ENCODE results near the gene TOB2. TPM values are rescaled to one million over a fixed set of nuclear protein-coding genes. Genes with fewer than 3 reads are reported as not detected.
A peak's percentile ranks its signal among the peaks of the same experiment; 100 is the strongest.

TOB2 gene
- total RNA-seq, 2 donors from 2014 or later = 31.7 to 45.4 TPM

GRCh38 chr22:41429951-41430332, 16.7 kb downstream of the TOB2 start:
- no peaks in the 10 kb centered on the region for H3K27me3 Mint-ChIP-seq
- no peak for DNase-seq (ENCODE audit: low spot score)
- no peak overlapping the region for H3K4me3 Mint-ChIP-seq
- peaks cover 12% of the 10 kb centered on the region in 2 donors for H3K4me1 Mint-ChIP-seq (ENCODE audit: low read depth in 2 of 2)
- no peaks in the 10 kb centered on the region for H3K9me3 Mint-ChIP-seq
- peak overlapping the region in 1 of 2 donors; percentile 61 for H3K27ac Mint-ChIP-seq
- no peaks in the 10 kb centered on the region for H3K36me3 Mint-ChIP-seq
- no peak for ATAC-seq

DNA sequence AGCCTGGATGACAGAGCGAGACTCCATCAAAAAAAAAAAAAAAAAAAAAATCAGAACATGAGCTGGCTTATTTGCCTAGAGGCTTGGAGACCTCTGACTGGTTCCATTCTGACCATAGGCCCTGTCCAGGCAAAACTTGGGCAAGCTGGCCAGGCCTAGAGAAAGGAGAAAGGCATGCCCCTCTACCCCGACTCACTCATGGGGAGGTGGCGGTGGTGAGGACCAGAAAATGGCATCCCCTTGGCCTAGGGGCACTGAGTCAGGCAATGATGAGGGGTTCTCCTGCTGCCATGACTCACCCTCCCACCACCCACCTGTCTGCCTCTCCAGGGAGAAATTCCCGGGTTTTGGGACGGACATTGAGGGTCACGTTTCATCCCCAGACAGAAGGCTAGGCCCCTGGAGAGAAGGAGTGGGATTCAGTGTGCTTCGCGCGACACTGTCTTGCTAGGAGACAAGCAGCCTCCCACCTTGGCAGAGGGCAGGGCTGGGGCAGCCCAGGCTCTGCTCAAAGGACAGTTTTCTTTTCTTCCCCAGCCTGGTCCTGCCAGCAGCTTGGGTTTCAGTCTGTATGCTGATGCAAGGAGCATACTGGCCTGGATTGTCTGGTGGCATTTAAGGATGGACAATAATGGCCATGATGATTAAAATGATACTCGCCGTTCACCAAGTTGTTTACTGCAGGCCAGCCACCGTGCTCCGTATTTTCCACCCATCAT, 17.2 kb downstream of the TOB2 start:
- Mint-ChIP-seq H3K4me1 (ENCODE audit: low read depth in 2 of 2) (peaks cover 12% of the 10 kb centered on the region in 2 donors), H3K27ac (peak overlapping the region in 1 of 2 donors; percentile 61), H3K9me3 (no peaks in the 10 kb centered on the region), H3K36me3 (no peaks in the 10 kb centered on the region), H3K4me3 (no peak overlapping the region), H3K27me3 (no peaks in the 10 kb centered on the region)
- ATAC-seq (no peak), DNase-seq (ENCODE audit: low spot score) (no peak)

GRCh38 chr22:41425660-41426365, 20.8 kb downstream of the TOB2 start:
- Mint-ChIP-seq H3K9me3 (no peaks in the 10 kb centered on the region), H3K4me3 (no peak overlapping the region), H3K36me3 (no peaks in the 10 kb centered on the region), H3K27ac (peak overlapping the region; percentile 30 to 39), H3K4me1 (ENCODE audit: low read depth in 2 of 2) (peaks cover 12% of the 10 kb centered on the region in 2 donors), H3K27me3 (no peaks in the 10 kb centered on the region)
- DNase-seq (ENCODE audit: low spot score) (no peak), ATAC-seq (peak; percentile 63 to 84)

DNA sequence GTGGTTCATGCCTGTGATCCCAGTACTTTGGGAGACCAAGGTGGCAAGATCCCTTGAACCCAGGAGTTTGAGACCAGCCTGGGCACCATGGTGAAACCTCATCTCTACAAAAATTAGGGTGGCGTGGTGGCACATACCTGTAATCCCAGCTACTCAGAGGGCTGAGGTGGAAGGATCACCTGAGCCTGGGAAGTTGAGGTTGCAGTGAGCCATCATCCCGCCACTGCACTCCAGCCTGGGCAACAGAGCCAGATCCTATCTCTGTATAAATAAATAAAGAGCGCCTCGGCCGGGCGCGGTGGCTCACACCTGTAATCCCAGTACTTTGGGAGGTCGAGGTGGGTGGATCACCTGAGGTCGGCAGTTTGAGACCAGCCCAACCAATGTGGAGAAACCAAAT, 27.9 kb downstream of the TOB2 start:
- Mint-ChIP-seq H3K27me3 (no peaks in the 10 kb centered on the region), H3K4me1 (ENCODE audit: low read depth in 2 of 2) (peaks cover 5 to 11% of the 10 kb centered on the region in 2 donors), H3K27ac (peak overlapping the region in 1 of 2 donors; percentile 40), H3K9me3 (no peaks in the 10 kb centered on the region), H3K36me3 (no peaks in the 10 kb centered on the region), H3K4me3 (no peak overlapping the region)
- no peak for DNase-seq (ENCODE audit: low spot score)
- ATAC-seq = no peak

DNA sequence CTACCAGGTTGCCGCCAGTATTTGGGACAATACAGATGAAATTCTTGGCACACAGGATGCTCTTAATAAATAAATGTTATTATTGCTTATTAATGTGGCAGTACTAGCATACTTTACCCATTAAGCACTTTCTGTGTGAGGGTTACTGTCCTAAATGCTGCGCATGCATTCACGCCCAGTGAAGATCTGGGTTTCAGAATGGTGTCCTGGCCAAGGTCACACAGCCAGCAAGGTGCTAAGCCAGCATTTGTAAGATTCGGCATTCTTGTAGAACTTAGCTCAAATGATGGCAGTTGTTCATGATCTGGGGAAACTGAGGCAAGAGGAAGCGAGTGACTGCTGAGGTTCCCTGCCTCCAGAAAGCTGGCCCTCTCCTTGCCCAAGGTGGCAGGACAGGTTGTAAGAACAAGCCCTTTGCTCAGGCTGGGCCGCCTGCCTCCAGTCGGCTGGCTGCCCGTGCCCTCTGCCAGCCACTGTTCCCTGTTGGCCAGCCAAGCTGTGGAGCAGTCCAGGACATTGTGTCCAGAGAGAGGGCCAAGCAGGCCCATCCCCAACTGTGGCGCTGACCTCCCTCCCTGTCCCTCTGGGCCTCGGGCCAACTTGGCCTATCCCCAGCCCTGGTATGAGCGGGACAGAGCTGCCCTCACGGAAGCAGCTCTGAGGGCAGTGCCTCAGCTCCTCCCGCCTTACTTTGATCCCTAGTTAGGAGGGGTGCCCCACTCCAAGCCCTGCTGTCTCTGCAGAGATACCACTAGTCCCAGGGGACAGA, 28.8 kb downstream of the TOB2 start:
- ATAC-seq (no peak), DNase-seq (ENCODE audit: low spot score) (no peak)
- Mint-ChIP-seq H3K36me3 (no peaks in the 10 kb centered on the region), H3K4me1 (ENCODE audit: low read depth in 2 of 2) (peaks cover 6 to 11% of the 10 kb centered on the region in 2 donors), H3K4me3 (no peak overlapping the region), H3K27me3 (no peaks in the 10 kb centered on the region), H3K9me3 (no peaks in the 10 kb centered on the region), H3K27ac (peak overlapping the region in 1 of 2 donors; percentile 40)

DNA sequence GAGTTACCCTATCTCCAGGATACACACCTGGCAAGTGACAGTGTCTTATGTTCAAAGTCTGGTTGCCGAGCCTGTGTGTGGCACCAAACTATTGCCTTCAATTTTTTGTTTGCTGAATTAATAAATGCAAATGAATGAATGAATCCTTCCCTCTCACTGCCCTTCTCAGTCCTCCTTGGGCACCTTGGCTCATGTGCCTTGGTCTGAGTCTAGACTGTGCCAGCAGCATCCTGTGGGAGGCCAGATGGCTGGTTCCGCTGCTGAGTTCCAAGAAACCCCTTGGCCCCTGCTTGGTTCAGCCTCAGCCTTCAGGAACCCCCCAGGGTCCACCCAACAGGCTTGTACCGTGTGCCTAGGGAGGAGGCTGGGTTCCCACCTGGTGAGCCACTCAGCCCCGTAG, 31.0 kb downstream of the TOB2 start:
- no peak for ATAC-seq
- H3K4me3 Mint-ChIP-seq = peak overlapping the region; percentile 95
- DNase-seq (ENCODE audit: low spot score) = peak; percentile 35
- H3K36me3 Mint-ChIP-seq = no peaks in the 10 kb centered on the region
- peak overlapping the region in 1 of 2 donors; percentile 41 for H3K27ac Mint-ChIP-seq
- no peaks in the 10 kb centered on the region for H3K27me3 Mint-ChIP-seq
- peaks cover 17 to 23% of the 10 kb centered on the region in 2 donors for H3K4me1 Mint-ChIP-seq (ENCODE audit: low read depth in 2 of 2)
- no peaks in the 10 kb centered on the region for H3K9me3 Mint-ChIP-seq

DNA sequence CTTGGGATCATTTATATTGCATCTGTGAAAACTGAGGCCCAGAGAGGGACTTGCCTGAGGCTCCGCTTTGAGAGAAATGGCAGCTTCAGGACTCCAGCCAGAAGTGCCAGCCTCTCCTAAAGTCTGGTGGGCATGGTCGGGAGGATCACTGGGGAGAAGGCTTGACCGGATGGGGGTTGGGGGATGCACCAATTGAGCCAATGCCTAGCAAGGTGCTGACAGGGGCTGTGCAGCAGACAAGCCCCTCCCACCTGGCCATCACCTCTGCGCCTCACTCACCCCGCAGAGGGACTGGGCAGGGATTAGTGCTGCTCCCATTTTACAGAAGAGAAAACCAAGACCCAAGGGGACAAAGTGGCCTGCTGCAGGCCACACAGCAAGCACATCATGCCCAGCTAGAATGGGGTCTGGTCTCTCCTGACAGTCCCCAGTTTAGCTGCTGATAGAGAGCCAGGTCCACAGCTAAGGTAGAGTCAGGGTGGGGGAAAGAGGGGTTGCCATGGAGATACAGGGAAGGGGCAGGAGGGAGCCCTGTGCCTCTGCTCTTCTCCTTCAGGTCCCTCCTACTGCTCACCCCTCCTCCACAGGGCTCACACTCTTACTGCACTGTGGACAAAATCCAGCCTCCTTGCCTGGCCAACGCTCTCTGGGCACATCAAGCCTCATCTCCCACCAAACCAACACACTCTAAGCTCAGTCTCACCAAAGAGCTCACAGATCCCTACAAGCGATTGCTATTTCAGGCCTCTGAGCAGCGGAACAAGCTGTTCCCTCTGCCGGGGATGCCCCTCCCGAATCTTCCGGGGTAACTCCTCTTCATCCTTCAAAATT, 35.4 kb downstream of the TOB2 start:
- no peak for ATAC-seq
- no peaks in the 10 kb centered on the region for H3K27me3 Mint-ChIP-seq
- H3K4me1 Mint-ChIP-seq (ENCODE audit: low read depth in 2 of 2) = peaks cover 17 to 23% of the 10 kb centered on the region in 2 donors
- H3K9me3 Mint-ChIP-seq = no peaks in the 10 kb centered on the region
- H3K36me3 Mint-ChIP-seq = no peaks in the 10 kb centered on the region
- peak overlapping the region; percentile 97 to 99 for H3K27ac Mint-ChIP-seq
- no peak for DNase-seq (ENCODE audit: low spot score)
- H3K4me3 Mint-ChIP-seq = no peak overlapping the region

DNA sequence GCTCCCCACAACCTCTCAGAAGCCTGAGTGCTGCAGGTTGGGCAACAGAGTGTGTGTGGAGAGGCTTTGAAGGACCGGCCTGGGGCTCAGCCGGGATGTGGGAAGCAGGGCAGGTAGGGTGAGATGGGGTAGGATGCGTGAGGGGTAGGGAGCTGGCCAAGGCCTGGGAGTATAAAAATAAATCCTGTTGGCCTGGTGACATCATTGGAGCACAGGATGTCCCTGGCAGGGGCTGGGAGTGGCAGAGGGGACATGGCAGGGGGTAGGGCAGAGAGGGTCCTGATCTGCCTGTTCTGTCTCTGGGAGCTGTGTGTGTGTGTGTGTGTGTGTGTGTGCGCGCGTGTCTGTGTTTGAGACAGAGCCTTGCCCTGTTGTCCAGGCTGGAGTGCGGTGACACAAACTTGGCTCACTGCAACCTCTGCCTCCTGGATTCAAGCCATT, 36.3 kb downstream of the TOB2 start:
- Mint-ChIP-seq H3K27me3 (no peaks in the 10 kb centered on the region), H3K4me1 (ENCODE audit: low read depth in 2 of 2) (peaks cover 12 to 20% of the 10 kb centered on the region in 2 donors), H3K9me3 (no peaks in the 10 kb centered on the region), H3K36me3 (no peaks in the 10 kb centered on the region), H3K4me3 (no peak overlapping the region), H3K27ac (peak overlapping the region; percentile 97 to 99)
- ATAC-seq (no peak), DNase-seq (ENCODE audit: low spot score) (no peak)

DNA sequence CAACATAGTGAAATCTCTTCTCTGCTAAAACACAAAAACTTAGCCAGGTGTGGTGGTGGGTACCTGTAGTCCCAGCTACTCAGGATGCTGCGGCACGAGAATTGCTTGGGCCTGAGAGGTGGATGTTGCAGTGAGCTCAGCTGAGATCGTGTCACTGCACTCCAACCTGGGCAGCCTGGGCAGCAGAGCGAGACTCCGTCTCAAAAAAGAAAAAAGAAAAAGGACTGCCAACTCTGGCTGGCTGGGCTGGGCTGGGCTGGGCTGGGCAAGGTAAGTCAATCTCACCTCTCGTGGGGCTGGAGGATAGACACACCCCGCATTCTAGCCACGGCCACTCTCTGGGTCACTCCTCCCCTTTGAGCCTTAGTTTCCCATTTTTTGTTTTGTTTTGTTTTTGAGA, 37.9 kb downstream of the TOB2 start:
- ATAC-seq (no peak), DNase-seq (ENCODE audit: low spot score) (no peak)
- Mint-ChIP-seq H3K27ac (no peak overlapping the region), H3K4me1 (ENCODE audit: low read depth in 2 of 2) (peaks cover 15% of the 10 kb centered on the region in 2 donors), H3K4me3 (no peak overlapping the region), H3K36me3 (no peaks in the 10 kb centered on the region), H3K9me3 (no peaks in the 10 kb centered on the region), H3K27me3 (no peaks in the 10 kb centered on the region)

DNA sequence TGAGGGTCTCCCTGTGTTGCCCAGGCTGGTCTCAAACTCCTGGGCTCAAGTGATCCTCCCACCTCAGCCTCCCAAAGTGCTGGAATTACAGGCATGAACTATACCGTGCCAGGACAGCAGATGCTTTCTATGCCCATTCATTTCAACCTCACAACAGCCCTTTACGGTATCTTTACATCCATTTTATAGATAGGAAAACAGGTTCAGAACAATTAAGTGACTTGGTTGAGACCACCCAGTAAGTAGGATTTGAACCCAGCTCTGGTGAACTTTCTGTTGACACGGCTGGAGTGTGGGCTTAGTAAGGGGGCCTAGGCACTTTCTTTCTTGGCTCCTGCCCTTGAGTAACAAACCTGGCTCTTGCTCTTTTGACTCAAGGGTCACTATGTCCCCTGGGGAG, 39.2 kb downstream of the TOB2 start:
- peaks cover 12 to 13% of the 10 kb centered on the region in 2 donors for H3K4me1 Mint-ChIP-seq (ENCODE audit: low read depth in 2 of 2)
- no peak overlapping the region for H3K27ac Mint-ChIP-seq
- no peak overlapping the region for H3K4me3 Mint-ChIP-seq
- no peaks in the 10 kb centered on the region for H3K36me3 Mint-ChIP-seq
- DNase-seq (ENCODE audit: low spot score) = no peak
- no peak for ATAC-seq
- no peaks in the 10 kb centered on the region for H3K9me3 Mint-ChIP-seq
- no peaks in the 10 kb centered on the region for H3K27me3 Mint-ChIP-seq

DNA sequence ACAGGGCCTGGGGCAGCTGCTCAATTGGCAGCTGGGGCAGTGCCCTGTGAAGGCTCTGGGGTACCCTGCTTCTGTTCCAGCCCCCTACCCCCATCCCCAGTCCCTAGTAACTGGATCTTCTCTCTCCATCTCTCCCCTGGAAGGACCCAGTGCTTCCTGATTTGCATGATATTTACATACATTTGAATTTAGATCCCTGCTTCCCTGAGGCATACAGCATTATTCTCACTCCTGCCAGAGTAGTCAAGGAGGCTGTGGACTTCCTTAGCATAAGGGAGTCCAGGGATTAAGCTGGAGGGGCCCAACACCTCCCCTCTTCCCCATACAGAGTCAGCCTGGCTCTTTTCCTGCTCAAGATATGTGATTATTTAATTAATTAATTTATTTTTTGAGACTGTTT, 40.2 kb downstream of the TOB2 start:
- ATAC-seq = no peak
- no peaks in the 10 kb centered on the region for H3K27me3 Mint-ChIP-seq
- H3K36me3 Mint-ChIP-seq = no peaks in the 10 kb centered on the region
- DNase-seq (ENCODE audit: low spot score) = no peak
- no peaks in the 10 kb centered on the region for H3K9me3 Mint-ChIP-seq
- H3K4me1 Mint-ChIP-seq (ENCODE audit: low read depth in 2 of 2) = peaks cover 6 to 8% of the 10 kb centered on the region in 2 donors
- H3K27ac Mint-ChIP-seq = no peak overlapping the region
- no peak overlapping the region for H3K4me3 Mint-ChIP-seq

DNA sequence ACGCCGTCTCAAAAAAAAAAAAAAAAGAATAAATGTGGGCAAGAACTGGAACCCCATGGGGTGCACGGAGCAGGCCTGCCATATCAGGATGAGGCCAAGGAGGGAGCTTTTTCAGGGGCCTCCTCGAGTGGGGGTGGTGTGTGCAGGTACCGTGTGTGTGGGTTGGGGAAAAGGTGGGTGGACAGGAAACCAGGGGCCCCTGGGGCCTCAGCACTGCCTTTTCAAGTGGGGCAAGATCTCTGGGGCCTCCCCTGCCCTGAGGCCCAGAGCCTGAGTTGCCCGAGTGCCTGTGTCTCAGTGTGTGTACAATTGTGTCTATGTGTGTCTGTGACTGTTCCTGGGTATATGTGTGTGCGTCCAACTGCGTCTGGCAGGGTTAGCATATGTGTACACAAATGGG, 41.0 kb downstream of the TOB2 start:
- ATAC-seq (no peak), DNase-seq (ENCODE audit: low spot score) (no peak)
- Mint-ChIP-seq H3K4me3 (no peak overlapping the region), H3K36me3 (no peaks in the 10 kb centered on the region), H3K9me3 (no peaks in the 10 kb centered on the region), H3K27ac (no peak overlapping the region), H3K27me3 (no peaks in the 10 kb centered on the region), H3K4me1 (ENCODE audit: low read depth in 2 of 2) (peaks cover 4 to 5% of the 10 kb centered on the region in 2 donors)

Measured in natural killer cell treated with Interleukin-12 subunit alpha and Interleukin-12 subunit beta and Interleukin-15 and Interleukin-18, amount 100 ng/mL, for 72 hours (primary cell).